ENCODE results near the gene CPA5.

CPA5 gene

DNA sequence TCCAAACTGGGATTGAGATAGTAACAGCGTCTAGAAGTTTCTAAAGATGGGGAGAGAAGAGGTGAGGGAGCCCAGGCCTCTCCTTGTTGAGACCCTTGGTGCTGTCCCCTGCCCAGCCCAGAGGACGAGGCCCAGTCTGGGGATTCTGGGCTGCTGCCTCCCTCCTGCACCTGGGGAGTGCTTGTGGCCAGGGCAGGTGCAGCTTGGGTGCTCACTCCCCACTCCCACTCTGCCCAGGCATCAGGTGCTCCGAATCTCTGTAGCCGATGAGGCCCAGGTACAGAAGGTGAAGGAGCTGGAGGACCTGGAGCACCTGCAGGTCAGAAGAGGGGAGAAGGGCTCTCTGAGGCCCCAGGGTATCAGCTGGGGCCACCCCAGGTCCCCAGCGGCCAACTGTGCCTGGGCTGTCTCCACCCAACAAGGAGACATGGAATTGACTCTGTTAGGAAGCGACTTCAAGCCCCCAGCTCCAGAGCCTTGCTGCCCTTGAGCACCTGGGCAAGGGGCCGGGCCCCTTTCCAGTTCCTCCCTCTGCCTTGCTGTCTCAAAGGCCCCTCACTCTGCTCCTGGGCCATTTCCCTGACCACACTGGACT, 36.3 kb downstream of the CPA5 start:
- POLR2A ChIA-PET, result no interaction called here
- CTCF ChIA-PET, result interaction anchor here (0.9 to 1.0 kb wide), 2 partner anchors 15 to 19 kb away, joined by 3 read pairs; no protein-coding TSS in a partner anchor
- TF ChIP-seq, protein P1, sequence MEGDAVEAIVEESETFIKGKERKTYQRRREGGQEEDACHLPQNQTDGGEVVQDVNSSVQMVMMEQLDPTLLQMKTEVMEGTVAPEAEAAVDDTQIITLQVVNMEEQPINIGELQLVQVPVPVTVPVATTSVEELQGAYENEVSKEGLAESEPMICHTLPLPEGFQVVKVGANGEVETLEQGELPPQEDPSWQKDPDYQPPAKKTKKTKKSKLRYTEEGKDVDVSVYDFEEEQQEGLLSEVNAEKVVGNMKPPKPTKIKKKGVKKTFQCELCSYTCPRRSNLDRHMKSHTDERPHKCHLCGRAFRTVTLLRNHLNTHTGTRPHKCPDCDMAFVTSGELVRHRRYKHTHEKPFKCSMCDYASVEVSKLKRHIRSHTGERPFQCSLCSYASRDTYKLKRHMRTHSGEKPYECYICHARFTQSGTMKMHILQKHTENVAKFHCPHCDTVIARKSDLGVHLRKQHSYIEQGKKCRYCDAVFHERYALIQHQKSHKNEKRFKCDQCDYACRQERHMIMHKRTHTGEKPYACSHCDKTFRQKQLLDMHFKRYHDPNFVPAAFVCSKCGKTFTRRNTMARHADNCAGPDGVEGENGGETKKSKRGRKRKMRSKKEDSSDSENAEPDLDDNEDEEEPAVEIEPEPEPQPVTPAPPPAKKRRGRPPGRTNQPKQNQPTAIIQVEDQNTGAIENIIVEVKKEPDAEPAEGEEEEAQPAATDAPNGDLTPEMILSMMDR (IDR thresholded peaks at IDR 0.05; ENCODE audit: control extremely low read depth, extremely low read depth, low read depth, missing control alignments), result no peak
- DNase-seq (ENCODE audit: extremely low spot score), result no peak

DNA sequence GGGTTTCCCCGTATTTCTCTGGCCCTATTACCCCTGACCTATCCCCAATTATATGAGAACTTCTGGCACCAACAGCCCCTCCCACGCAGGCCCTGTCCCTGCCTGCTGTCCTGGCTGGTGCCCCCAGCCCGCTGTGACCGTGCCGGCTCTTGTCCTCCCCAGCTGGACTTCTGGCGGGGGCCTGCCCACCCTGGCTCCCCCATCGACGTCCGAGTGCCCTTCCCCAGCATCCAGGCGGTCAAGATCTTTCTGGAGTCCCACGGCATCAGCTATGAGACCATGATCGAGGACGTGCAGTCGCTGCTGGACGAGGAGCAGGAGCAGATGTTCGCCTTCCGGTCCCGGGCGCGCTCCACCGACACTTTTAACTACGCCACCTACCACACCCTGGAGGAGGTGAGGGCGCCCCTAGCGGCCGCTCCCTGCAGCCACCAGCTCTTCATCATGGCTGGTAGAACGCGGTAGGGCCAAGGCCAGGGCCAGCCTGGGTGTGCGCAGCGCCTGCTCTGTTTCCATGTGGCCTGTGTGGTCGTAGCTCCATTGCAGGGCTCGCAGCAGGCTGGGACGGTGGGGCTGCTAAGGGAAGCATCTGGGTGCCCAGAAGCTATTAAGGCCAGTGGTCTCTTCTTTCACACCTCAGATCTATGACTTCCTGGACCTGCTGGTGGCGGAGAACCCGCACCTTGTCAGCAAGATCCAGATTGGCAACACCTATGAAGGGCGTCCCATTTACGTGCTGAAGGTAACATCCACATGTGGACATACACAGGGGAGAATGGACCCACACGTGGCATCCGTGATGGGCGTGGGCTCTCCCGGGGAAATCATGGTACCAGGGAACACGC, 37.1 kb downstream of the CPA5 start:
- ChIA-PET CTCF (no interaction called here), POLR2A (no interaction called here)
- TF ChIP-seq, protein P1 (IDR thresholded peaks at IDR 0.05; ENCODE audit: control extremely low read depth, extremely low read depth, low read depth, missing control alignments), result no peak
- DNase-seq (ENCODE audit: extremely low spot score), result no peak

DNA sequence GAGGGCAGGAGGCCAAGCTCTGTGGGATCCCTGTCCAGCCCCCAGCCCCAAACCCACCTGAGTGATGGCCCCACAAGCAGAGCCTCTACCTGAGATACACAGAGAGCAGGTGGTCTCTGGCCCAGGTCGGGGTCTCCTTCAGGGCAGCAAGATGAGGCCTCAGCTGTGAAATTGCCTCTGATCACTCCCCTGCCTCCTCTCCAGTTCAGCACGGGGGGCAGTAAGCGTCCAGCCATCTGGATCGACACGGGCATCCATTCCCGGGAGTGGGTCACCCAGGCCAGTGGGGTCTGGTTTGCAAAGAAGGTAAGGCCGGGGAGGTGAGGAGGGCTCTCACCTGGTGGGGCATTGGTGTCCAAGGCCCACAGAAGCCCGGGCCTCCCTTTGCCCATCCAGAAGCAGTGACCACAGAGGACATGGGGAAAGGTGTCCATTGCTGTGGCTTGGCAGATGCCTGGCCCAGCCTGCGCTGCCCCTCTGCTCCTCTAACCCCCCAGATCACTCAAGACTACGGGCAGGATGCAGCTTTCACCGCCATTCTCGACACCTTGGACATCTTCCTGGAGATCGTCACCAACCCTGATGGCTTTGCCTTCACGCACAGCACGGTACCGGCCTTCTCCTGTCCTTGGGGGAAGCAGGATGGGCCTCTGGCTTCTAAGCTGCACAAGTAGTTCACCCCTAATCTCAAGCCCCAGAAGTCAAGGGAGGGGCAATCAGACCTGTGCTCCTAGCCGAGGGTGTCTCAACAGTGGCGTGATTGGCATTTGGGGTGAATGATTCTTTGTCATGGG, 38.8 kb downstream of the CPA5 start:
- CTCF ChIA-PET, result no interaction called here
- POLR2A ChIA-PET, result no interaction called here
- DNase-seq (ENCODE audit: extremely low spot score), result no peak
- TF ChIP-seq, protein P1 (IDR thresholded peaks at IDR 0.05; ENCODE audit: control extremely low read depth, extremely low read depth, low read depth, missing control alignments), result no peak

DNA sequence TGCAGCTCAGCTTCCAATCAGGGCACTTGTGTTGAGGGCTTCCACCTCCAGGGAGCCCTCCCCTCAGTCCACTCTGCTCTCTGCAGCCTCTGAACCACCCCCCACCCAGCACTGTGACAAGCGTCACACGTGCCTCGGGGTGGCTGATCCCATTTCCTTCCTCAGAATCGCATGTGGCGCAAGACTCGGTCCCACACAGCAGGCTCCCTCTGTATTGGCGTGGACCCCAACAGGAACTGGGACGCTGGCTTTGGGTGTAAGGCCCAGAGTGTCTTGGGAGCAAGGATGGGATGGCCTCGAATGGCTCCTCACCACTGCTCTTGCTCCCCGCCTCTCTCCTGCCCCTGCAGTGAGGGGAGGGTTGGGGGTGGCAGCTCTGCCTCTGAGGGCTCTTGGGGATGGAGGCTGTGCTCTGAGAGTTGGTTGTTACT, 39.8 kb downstream of the CPA5 start:
- POLR2A ChIA-PET, result no interaction called here
- TF ChIP-seq, protein P1 (IDR thresholded peaks at IDR 0.05; ENCODE audit: control extremely low read depth, extremely low read depth, low read depth, missing control alignments), result no peak
- DNase-seq (ENCODE audit: extremely low spot score), result no peak
- CTCF ChIA-PET, result interaction anchor here (0.8 kb wide), 1 partner anchor 9 kb away, joined by 3 read pairs; no protein-coding TSS in a partner anchor

DNA sequence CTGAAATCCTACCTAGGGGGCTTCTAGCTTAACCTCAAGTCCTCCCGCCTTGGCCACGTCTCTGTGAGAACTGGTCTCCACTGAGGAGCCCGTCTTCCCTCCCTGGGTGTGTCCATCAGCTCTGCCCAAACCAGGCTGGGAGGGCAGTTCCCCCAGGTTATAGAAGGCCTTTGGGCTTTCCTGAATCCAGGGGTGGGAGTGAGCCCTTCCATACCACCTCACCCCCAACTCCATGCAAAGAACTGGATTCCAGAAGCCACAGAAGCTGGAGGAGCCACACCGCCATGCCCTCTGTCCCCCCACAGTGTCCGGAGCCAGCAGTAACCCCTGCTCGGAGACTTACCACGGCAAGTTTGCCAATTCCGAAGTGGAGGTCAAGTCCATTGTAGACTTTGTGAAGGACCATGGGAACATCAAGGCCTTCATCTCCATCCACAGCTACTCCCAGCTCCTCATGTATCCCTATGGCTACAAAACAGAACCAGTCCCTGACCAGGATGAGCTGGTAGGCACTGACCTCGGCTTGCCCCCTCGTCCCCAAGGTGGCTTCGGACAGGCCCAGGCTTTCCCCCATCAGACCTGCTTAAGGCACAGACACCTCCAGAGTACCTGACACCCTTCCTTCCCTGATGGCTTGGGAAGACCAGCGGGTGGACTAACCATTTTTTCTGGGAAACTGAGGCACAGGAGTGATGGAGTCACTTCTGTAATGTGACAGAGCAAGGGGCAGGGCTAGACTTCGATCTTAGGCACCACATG, 40.4 kb downstream of the CPA5 start:
- POLR2A ChIA-PET, result no interaction called here
- CTCF ChIA-PET, result interaction anchor here (0.8 kb wide), 1 partner anchor 8 kb away, joined by 3 read pairs; no protein-coding TSS in a partner anchor
- TF ChIP-seq, protein P1 (IDR thresholded peaks at IDR 0.05; ENCODE audit: control extremely low read depth, extremely low read depth, low read depth, missing control alignments), result no peak
- no peak for DNase-seq (ENCODE audit: extremely low spot score)

All from GM10248 (cell line).